Colonic mucosa (tissue), 4 donors: ENCODE data around the gene MAML2. TPM values are rescaled to one million over a fixed set of nuclear protein-coding genes. Genes with fewer than 3 reads are reported as not detected.

Experiments used
- DNase-seq: peaks from one replicate; pipeline ENCODE4 v3.0.0-alpha.2; 2020
- H3K27ac ChIP-seq: fragments of 200-600 bp; one replicate; pipeline ENCODE4 v1.8.0; 2021
- H3K27me3 ChIP-seq: fragments of 200-600 bp; one replicate; pipeline ENCODE4 v1.8.0; 2021
- H3K36me3 ChIP-seq: fragments of 200-600 bp; one replicate; pipeline ENCODE4 v1.8.0; 2021
- H3K4me1 ChIP-seq: fragments of 200-600 bp; one replicate; pipeline ENCODE4 v1.8.0; 2021; ENCODE audit warnings: mild to moderate bottlenecking
- H3K4me3 ChIP-seq: fragments of 200-600 bp; one replicate; pipeline ENCODE4 v1.8.0; 2021
- H3K9ac ChIP-seq, 2 donors: one replicate each; pipeline ENCODE4 v1.7.0; 2013; ENCODE audit warnings: control low read depth in 2 of 2, low read depth in 2 of 2, low read length in 2 of 2
- H3K9me3 ChIP-seq: fragments of 200-600 bp; one replicate; pipeline ENCODE4 v1.8.0; 2021
- CTCF ChIP-seq: fragments of 200-600 bp; IDR thresholded peaks from one replicate; pipeline ENCODE4 v1.8.0; 2022; ENCODE audit warnings: antibody characterized with exemption, mild to moderate bottlenecking
- intact Hi-C: fragments of 100-400 bp; cut with DNase I; formaldehyde crosslinking; loops from one replicate; pipeline ENCODE4 v1.14.1; 2022
- total RNA-seq, 2 donors: library from RNA; stranded (reverse); fragmentation: NEBNext Ultra II Directional in 1 of 2; extraction: Animal tissue kit (Norgen Biotek cat#: 25700) in 1 of 2; gene quantifications; one replicate each; pipeline ENCODE4 v1.2.1, GENCODE V29; 2021
- donor health status: healthy.
- donor health status: DM: no; HTN: no; CAD: no.
- donor health status: DM: no; HTN: no; CAD: no.

The MAML2 gene
- total RNA-seq, 2 donors from 2014 or later = 10.4 to 11.0 TPM

GRCh38 chr11:95964281-95964680, 378.7 kb downstream of the MAML2 start:
- no peak for DNase-seq
- intact Hi-C loops = no loop called here
- no peak overlapping the region for H3K27ac ChIP-seq
- H3K27me3 ChIP-seq = no peaks in the 10 kb centered on the region
- H3K36me3 ChIP-seq = no peaks in the 10 kb centered on the region
- TF ChIP-seq CTCF = no peak
- no peaks in the 10 kb centered on the region for H3K4me1 ChIP-seq
- no peak overlapping the region for H3K9ac ChIP-seq
- no peaks in the 10 kb centered on the region for H3K9me3 ChIP-seq
- no peak overlapping the region for H3K4me3 ChIP-seq

- no peaks in the 10 kb centered on the region for H3K9me3 ChIP-seq
- H3K36me3 ChIP-seq = no peaks in the 10 kb centered on the region
- H3K4me1 ChIP-seq = no peaks in the 10 kb centered on the region
- intact Hi-C loops = no loop called here
- no peak overlapping the region for H3K27ac ChIP-seq
- TF ChIP-seq CTCF = no peak
- H3K9ac ChIP-seq = no peak overlapping the region
- no peaks in the 10 kb centered on the region for H3K27me3 ChIP-seq
- no peak overlapping the region for H3K4me3 ChIP-seq
- no peak for DNase-seq
Observed at GRCh38 chr11:95961758-95962157, 381.2 kb downstream of the MAML2 start.

- H3K9me3 ChIP-seq = no peaks in the 10 kb centered on the region
- H3K4me3 ChIP-seq = no peak overlapping the region
- DNase-seq = no peak
- intact Hi-C loops = no loop called here
- no peaks in the 10 kb centered on the region for H3K36me3 ChIP-seq
- TF ChIP-seq CTCF = no peak
- no peak overlapping the region for H3K9ac ChIP-seq
- no peak overlapping the region for H3K27ac ChIP-seq
- no peaks in the 10 kb centered on the region for H3K27me3 ChIP-seq
- H3K4me1 ChIP-seq = no peaks in the 10 kb centered on the region
Observed at GRCh38 chr11:95950905-95951304, 392.1 kb downstream of the MAML2 start.

GRCh38 chr11:95948637-95949036, 394.4 kb downstream of the MAML2 start:
- Histone ChIP-seq H3K9me3 (no peaks in the 10 kb centered on the region), H3K4me1 (no peaks in the 10 kb centered on the region), H3K27me3 (no peaks in the 10 kb centered on the region), H3K9ac (no peak overlapping the region), H3K36me3 (no peaks in the 10 kb centered on the region), H3K4me3 (no peak overlapping the region), H3K27ac (no peak overlapping the region)
- intact Hi-C loops = no loop called here
- no peak for DNase-seq
- TF ChIP-seq CTCF = no peak

- no peak overlapping the region for H3K27ac ChIP-seq
- DNase-seq = no peak
- no peak for TF ChIP-seq CTCF
- no peaks in the 10 kb centered on the region for H3K27me3 ChIP-seq
- H3K4me3 ChIP-seq = no peak overlapping the region
- H3K4me1 ChIP-seq = no peaks in the 10 kb centered on the region
- no peaks in the 10 kb centered on the region for H3K9me3 ChIP-seq
- H3K9ac ChIP-seq = no peak overlapping the region
- intact Hi-C loops = no loop called here
- H3K36me3 ChIP-seq = no peaks in the 10 kb centered on the region
Observed at GRCh38 chr11:95944623-95945022, 398.4 kb downstream of the MAML2 start.

GRCh38 chr11:95943546-95943945, 399.4 kb downstream of the MAML2 start:
- TF ChIP-seq CTCF = no peak
- Histone ChIP-seq H3K36me3 (no peaks in the 10 kb centered on the region), H3K4me3 (no peak overlapping the region), H3K9me3 (no peaks in the 10 kb centered on the region), H3K4me1 (no peaks in the 10 kb centered on the region), H3K9ac (no peak overlapping the region), H3K27me3 (no peaks in the 10 kb centered on the region), H3K27ac (no peak overlapping the region)
- intact Hi-C loops = no loop called here
- no peak for DNase-seq
